PFSK-1 (cell line): ENCODE results near the gene DRG2.

ENCODE experiments used
- FOXP2 ChIP-seq: optimal IDR thresholded peaks from 2 replicates; pipeline ENCODE3; 2011; ENCODE audit warnings: borderline replicate concordance, control low read depth, inconsistent platforms; ENCODE audit not compliant: insufficient read depth; ENCODE audit errors: extremely low read length, extremely low read depth
- POLR2AphosphoS5 ChIP-seq: IDR thresholded peaks from 2 replicates; pipeline ENCODE4 v1.6.1; 2012; ENCODE audit warnings: low read depth, mild to moderate bottlenecking, control low read depth, low read length, moderate library complexity
- REST ChIP-seq, 2 experiments: IDR thresholded peaks; 2 replicates each; pipeline versions ENCODE4 v1.6.1 to v1.8.0; 2011 to 2012; ENCODE audit warnings: low read depth in 2 of 2, low read length in 2 of 2, control low read depth in 1 of 2, inconsistent platforms in 1 of 2, mild to moderate bottlenecking in 1 of 2, moderate library complexity in 1 of 2; ENCODE audit not compliant: insufficient read depth in 1 of 2
- SIN3A ChIP-seq: IDR thresholded peaks from 2 replicates; pipeline ENCODE4 v1.6.1; 2012; ENCODE audit warnings: mild to moderate bottlenecking, low read length, moderate library complexity, borderline replicate concordance; ENCODE audit not compliant: insufficient read depth
- TAF1 ChIP-seq: IDR thresholded peaks from 2 replicates; pipeline ENCODE4 v1.6.1; 2012; ENCODE audit warnings: low read length, control low read depth, borderline replicate concordance; ENCODE audit not compliant: insufficient read depth

DRG2 gene

GRCh38 chr17:18156976-18157280 lies 69.2 kb downstream of the DRG2 start:
- TF ChIP-seq REST (IDR thresholded peaks at IDR 0.05; ENCODE audit: insufficient read depth in 1 of 2, low read depth in 2 of 2, low read length in 2 of 2) (no peak), FOXP2 (no peak), TAF1 (no peak), POLR2AphosphoS5 (no peak), SIN3A (no peak)
